Activated effector memory CD4-positive, alpha-beta T cell treated with anti-CD3 and anti-CD28 coated beads, Interleukin-2, amount 50 U/mL, for 16 hours (primary cell): ENCODE data around the gene ZSCAN26.
A peak's percentile ranks its signal among the peaks of the same experiment; 100 is the strongest.

Experiments used
- DNase-seq: peaks from one replicate; pipeline ENCODE4 v3.0.0-alpha.2; 2020

The ZSCAN26 gene

GRCh38 chr6:28266962-28267694 is at the start of gene ZSCAN26:
ZSCAN26 (plus strand) TSS chr6:28267143; CDS start chr6:28271920, 4,777 bp downstream.
- DNase-seq: peak; percentile 94

- no peak for DNase-seq
Measured at GRCh38 chr6:28217890-28218289, 49.1 kb upstream of the ZSCAN26 start.

GRCh38 chr6:28218312-28219248 is 48.4 kb upstream of the ZSCAN26 start:
- DNase-seq: peak; percentile 69

GRCh38 chr6:28220257-28221133 is 46.4 kb upstream of the ZSCAN26 start:
- DNase-seq: no peak

- DNase-seq: no peak
Measured at GRCh38 chr6:28224131-28225055, 42.5 kb upstream of the ZSCAN26 start.

GRCh38 chr6:28225056-28225834 is 41.7 kb upstream of the ZSCAN26 start, which contains the start of gene ZSCAN9:
ZSCAN9 (plus strand) TSS chr6:28225275; CDS start chr6:28227085, 1,810 bp downstream.
- peak; percentile 77 for DNase-seq

- DNase-seq: no peak
Measured at GRCh38 chr6:28226460-28226859, 40.5 kb upstream of the ZSCAN26 start.

GRCh38 chr6:28232785-28233184 is 34.2 kb upstream of the ZSCAN26 start:
- no peak for DNase-seq

- no peak for DNase-seq
Measured at GRCh38 chr6:28235912-28236452, 31.0 kb upstream of the ZSCAN26 start.

- DNase-seq: no peak
Measured at GRCh38 chr6:28239636-28240035, 27.3 kb upstream of the ZSCAN26 start.

- DNase-seq: no peak
Measured at GRCh38 chr6:28240471-28240870, 26.5 kb upstream of the ZSCAN26 start.

- DNase-seq: no peak
Measured at GRCh38 chr6:28243946-28244345, 23.0 kb upstream of the ZSCAN26 start.

- no peak for DNase-seq
Measured at GRCh38 chr6:28245206-28245941, 21.6 kb upstream of the ZSCAN26 start.

- DNase-seq: no peak
Measured at GRCh38 chr6:28248916-28249315, 18.0 kb upstream of the ZSCAN26 start.

- DNase-seq: no peak
Measured at GRCh38 chr6:28250747-28251146, 16.2 kb upstream of the ZSCAN26 start.

- peak; percentile 72 for DNase-seq
Measured at GRCh38 chr6:28251661-28252008, 15.3 kb upstream of the ZSCAN26 start.

GRCh38 chr6:28252009-28252975 is 14.7 kb upstream of the ZSCAN26 start, which contains the start of gene ZKSCAN4:
ZKSCAN4 (minus strand) TSS chr6:28252269; CDS start chr6:28251980, 289 bp downstream.
- peak; percentile 90 for DNase-seq

- no peak for DNase-seq
Measured at GRCh38 chr6:28254121-28254519, 12.8 kb upstream of the ZSCAN26 start.
